HK-2 (cell line): ENCODE measurements around the gene SLC26A9.
"Not testable (repeated sequence)": the region's sequence is repeated elsewhere in the genome, so short reads cannot be mapped to it uniquely, and the experiment has no call there.

ENCODE experiments used
- DNase-seq: peaks from one replicate; pipeline ENCODE4 v3.0.0-alpha.2; 2018; ENCODE audit not compliant: unreplicated experiment

Gene SLC26A9

GRCh38 chr1:205892175-205892574 lies 51.1 kb downstream of the SLC26A9 start:
- DNase-seq: not testable (repeated sequence)

DNA sequence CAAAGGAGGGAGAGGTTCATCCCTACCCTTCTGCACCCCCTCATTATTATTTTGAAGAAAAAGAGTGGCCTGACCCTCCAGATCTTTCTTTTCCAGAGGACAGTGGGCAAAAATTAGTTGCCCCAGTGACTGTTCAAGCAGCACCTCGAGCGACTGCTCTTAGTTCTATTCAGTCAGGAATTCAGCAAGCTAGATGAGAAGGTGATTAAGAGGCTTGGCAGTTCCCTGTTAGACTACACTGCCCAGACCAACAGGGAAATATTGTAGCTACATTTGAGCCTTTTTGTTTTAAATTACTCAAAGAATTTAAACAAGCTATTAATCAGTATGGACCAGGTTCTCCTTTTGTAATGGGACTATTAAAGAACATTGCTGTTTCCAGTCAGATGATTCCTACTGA lies 51.8 kb downstream of the SLC26A9 start:
- DNase-seq: not testable (repeated sequence)

DNA sequence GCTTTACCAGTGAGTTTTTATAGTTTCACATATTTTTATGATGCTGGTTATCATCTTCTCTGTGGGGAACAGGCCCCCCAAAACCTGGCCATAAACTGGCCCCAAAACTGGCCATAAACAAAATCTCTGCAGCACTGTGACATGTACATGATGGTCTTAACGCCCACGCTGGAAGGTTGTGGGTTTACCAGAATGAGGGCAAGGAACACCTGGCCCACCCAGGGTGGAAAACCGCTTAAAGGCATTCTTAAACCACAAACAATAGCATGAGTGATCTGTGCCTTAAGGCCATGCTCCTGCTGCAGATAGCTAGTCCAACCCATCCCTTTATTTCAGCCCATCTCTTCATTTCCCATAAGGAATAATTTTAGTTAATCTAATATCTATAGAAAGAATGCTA lies 52.6 kb downstream of the SLC26A9 start:
- DNase-seq: not testable (repeated sequence)

GRCh38 chr1:205889706-205890105 lies 53.5 kb downstream of the SLC26A9 start:
- peak; percentile 71 for DNase-seq

- DNase-seq: not testable (repeated sequence)
Measured at GRCh38 chr1:205889006-205889405, 54.2 kb downstream of the SLC26A9 start.

GRCh38 chr1:205883792-205884191 lies 59.5 kb downstream of the SLC26A9 start:
- no peak for DNase-seq

- DNase-seq: no peak
Measured at GRCh38 chr1:205880923-205881322, 62.3 kb downstream of the SLC26A9 start.

DNA sequence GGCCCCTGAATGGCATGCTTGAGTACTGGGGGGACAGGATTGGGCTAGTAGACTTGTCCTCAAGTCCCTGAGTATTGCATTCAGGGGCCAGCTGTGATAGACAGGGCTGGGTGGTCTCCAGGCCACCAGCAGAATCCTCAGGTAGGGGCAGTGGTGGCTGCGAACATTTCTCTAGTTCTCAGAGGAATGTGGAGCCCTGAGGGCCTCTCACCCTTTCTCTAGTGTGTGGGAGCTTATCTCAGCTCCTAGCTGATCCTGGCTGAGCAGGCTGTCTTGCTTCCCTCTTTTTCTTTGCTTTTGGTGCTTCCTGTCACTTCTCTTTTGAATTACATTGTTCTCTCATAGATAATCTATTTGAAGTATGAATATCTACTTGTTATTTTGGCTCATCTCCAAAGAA lies 63.3 kb downstream of the SLC26A9 start:
- no peak for DNase-seq

DNA sequence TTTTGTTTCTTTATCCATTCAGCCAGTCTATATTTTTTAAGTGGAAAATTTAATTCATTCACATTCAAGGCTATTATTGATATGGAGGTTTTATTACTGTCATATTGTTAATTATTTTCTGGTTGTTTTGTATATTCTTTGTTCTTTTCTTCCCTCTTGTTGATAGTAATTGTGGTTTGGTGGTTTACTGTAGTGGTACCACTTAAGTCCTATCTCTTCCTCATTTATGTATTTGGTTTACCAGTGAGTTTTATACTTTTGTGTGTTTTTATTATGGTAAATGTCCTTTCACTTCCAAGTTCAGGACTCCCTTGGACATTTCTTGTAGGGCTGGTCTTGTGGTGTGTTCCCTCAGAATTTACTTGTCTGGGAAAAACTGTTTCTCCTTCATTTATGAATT lies 65.2 kb downstream of the SLC26A9 start:
- DNase-seq: no peak

- DNase-seq: not testable (repeated sequence)
Measured at GRCh38 chr1:205873148-205873547, 70.1 kb downstream of the SLC26A9 start.

DNA sequence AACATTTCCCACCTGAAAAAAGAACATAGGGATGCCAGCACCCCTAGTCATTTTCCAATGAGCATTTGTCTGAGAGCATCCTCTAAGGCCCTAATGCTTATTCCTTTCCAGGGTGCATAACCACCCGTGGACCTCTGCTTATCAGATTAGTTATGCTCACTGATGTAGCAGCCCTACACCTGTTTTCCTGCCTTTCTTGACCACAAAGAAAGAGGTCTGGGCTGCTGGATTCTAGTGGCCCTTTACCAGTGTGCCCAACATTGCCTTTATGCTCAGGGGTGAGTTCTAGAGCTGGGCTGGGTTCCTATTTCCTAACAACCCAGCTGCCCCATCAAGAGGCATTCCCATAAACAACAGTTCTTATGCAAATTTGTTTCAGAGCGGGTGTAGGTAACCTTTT lies 73.0 kb downstream of the SLC26A9 start:
- no peak for DNase-seq
